GM23248 (cell line): ENCODE data around the gene UBL4A. TPM values are rescaled to one million over a fixed set of nuclear protein-coding genes. Genes with fewer than 3 reads are reported as not detected.
"Not testable (repeated sequence)": the region's sequence is repeated elsewhere in the genome, so short reads cannot be mapped to it uniquely, and the experiment has no call there.

Experiments
- DNase-seq: peaks from one replicate; pipeline ENCODE4 v3.0.0-alpha.2; 2015
- H2AFZ ChIP-seq: fragments of 200-600 bp; sonication (generic); 2 replicates; pipeline ENCODE4 v1.6.1; 2016; ENCODE audit warnings: antibody characterized with exemption
- H3F3A ChIP-seq: fragments of 200-600 bp; sonication (generic); 2 replicates; pipeline ENCODE4 v1.6.1; 2016; ENCODE audit warnings: mild to moderate bottlenecking, antibody characterized with exemption, mixed run types; ENCODE audit not compliant: insufficient read depth
- H3K27ac ChIP-seq: fragments of 200-600 bp; sonication (generic); 2 replicates; pipeline ENCODE4 v1.5.1; 2016; ENCODE audit warnings: mild to moderate bottlenecking
- H3K27me3 ChIP-seq: fragments of 200-600 bp; sonication (generic); replicated peaks from 2 replicates; pipeline ENCODE4 v1.6.1; 2016; ENCODE audit warnings: mild to moderate bottlenecking; ENCODE audit not compliant: insufficient read depth
- H3K36me3 ChIP-seq: fragments of 200-600 bp; sonication (generic); 2 replicates; pipeline ENCODE4 v1.6.1; 2016; ENCODE audit warnings: low read depth, mild to moderate bottlenecking
- H3K4me1 ChIP-seq: fragments of 200-600 bp; sonication (generic); 2 replicates; pipeline ENCODE4 v1.6.1; 2016; ENCODE audit warnings: mild to moderate bottlenecking; ENCODE audit not compliant: insufficient read depth
- H3K4me2 ChIP-seq: fragments of 200-600 bp; sonication (generic); one replicate; pipeline ENCODE4 v1.6.1; 2016; ENCODE audit warnings: mild to moderate bottlenecking; ENCODE audit not compliant: unreplicated experiment
- H3K4me3 ChIP-seq: fragments of 200-600 bp; sonication (generic); 2 replicates; pipeline ENCODE4 v1.5.1; 2016; ENCODE audit warnings: mild to moderate bottlenecking
- H3K79me2 ChIP-seq: fragments of 200-600 bp; sonication (generic); 2 replicates; pipeline ENCODE4 v1.6.1; 2016; ENCODE audit warnings: mild to moderate bottlenecking; ENCODE audit not compliant: insufficient read depth
- H3K9ac ChIP-seq: fragments of 200-600 bp; sonication (generic); 2 replicates; pipeline ENCODE4 v1.6.1; 2016; ENCODE audit warnings: mild to moderate bottlenecking
- H3K9me2 ChIP-seq: fragments of 200-600 bp; sonication (generic); 2 replicates; pipeline ENCODE4 v1.6.1; 2016; ENCODE audit warnings: mixed run types, mild to moderate bottlenecking, moderate library complexity; ENCODE audit not compliant: insufficient read depth
- H3K9me3 ChIP-seq: fragments of 200-600 bp; sonication (generic); one replicate; pipeline ENCODE4 v1.6.1; 2017; ENCODE audit warnings: low read depth
- H4K20me1 ChIP-seq: fragments of 200-600 bp; sonication (generic); 2 replicates; pipeline ENCODE4 v1.6.0; 2016; ENCODE audit not compliant: insufficient read depth
- EZH2 ChIP-seq: fragments of 200-600 bp; sonication (generic); IDR thresholded peaks from 2 replicates; pipeline ENCODE4 v1.6.1; 2018; ENCODE audit warnings: antibody characterized with exemption, mild to moderate bottlenecking; ENCODE audit not compliant: insufficient read depth, poor library complexity, severe bottlenecking
- EZH2phosphoT487 ChIP-seq: fragments of 200-600 bp; sonication (generic); IDR thresholded peaks from 2 replicates; pipeline ENCODE4 v1.6.1; 2018; ENCODE audit warnings: antibody characterized with exemption, moderate library complexity, mild to moderate bottlenecking, low read depth; ENCODE audit not compliant: insufficient read depth
- WGBS, 2 experiments: methylation state at CpG; one replicate each; pipeline ENCODE4 v1.1.6; 2015 to 2017; ENCODE audit warnings: low lambda C conversion rate in 2 of 2, low coverage in 1 of 2; ENCODE audit errors: missing lambda C conversion rate in 2 of 2; 5-methylcytosine and 5-hydroxymethylcytosine counted together
- in situ Hi-C: fragments of 300-500 bp; cut with MboI; formaldehyde crosslinking; loops from 2 replicates; pipeline ENCODE4 v1.15.0; 2020
- polyA plus RNA-seq: library from polyadenylated mRNA; unstranded; fragments of >200 nt; fragmentation: Nextera tagmentation; extraction: Ambion mirVana; gene quantifications from 2 replicates; pipeline ENCODE4 v1.2.1, GENCODE V29; 2016
- total RNA-seq: library from RNA; depleted of rRNA; stranded (reverse); fragments of >200 nt; shearing (Covaris generic); gene quantifications from 2 replicates; pipeline ENCODE4 v1.2.3, GENCODE V29; 2014

The UBL4A gene
- total and polyA plus RNA-seq, 2 experiments from 2014 or later: 42.4 to 53.0 TPM

DNA sequence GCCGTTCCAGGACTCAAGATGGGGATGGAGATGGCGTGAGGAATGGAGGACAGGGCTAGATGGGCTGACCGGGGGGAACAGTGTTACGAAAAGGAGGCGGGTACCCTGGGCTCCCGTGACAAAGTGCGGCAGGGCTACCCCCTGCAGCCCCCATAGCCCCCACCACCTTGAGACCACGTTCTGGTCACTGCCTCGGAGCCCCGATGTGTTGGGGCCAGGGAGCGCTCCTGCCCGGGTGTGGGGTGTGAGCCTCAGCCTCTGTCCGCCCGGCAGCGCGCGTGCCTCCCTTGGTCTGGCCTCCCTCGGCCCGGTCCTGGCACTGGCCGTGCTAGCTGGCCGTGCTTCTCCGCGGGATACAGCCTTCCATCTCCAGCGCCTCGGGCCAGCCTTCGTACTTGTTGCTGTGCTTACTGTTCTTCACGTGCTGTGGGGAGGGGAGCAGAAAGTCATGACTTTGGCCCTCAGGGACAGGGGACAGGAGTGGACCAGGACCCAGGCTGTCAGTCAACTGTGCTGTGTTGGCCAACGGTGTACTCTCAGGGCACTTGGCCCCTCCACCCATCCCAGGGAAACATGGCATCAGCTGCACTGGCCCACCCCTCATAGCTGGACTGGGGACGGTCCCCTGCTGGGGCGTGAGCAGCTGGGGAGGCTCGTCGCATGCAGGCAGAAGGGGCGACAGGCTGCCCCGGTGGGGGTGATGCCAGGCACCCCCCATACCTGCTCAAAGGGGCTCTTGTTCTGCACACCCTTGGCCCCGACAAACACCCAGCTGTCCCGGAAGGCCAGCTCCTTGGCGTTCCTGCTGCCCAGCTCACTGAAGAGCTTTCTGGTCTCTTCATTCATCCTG lies 20.3 kb upstream of the UBL4A start:
- Histone ChIP-seq H3K9ac (no peak overlapping the region), H3K9me3 (no peaks in the 10 kb centered on the region), H3K27ac (no peak overlapping the region), H4K20me1 (no peaks in the 10 kb centered on the region), H3K4me3 (no peak overlapping the region), H3K27me3 (no peaks in the 10 kb centered on the region), H2AFZ (no peak overlapping the region), H3K4me2 (no peak overlapping the region), H3F3A (no peaks in the 10 kb centered on the region), H3K4me1 (peaks cover 11% of the 10 kb centered on the region), H3K79me2 (no peaks in the 10 kb centered on the region), H3K9me2 (no peaks in the 10 kb centered on the region), H3K36me3 (no peaks in the 10 kb centered on the region)
- in situ Hi-C loops: no loop called here
- 84 to 89% methylated on average over 15 to 28 of the region's 37 CpGs for WGBS, 2 experiments
- TF ChIP-seq EZH2: no peak
- no peak for TF ChIP-seq EZH2phosphoT487
- no peak for DNase-seq

DNA sequence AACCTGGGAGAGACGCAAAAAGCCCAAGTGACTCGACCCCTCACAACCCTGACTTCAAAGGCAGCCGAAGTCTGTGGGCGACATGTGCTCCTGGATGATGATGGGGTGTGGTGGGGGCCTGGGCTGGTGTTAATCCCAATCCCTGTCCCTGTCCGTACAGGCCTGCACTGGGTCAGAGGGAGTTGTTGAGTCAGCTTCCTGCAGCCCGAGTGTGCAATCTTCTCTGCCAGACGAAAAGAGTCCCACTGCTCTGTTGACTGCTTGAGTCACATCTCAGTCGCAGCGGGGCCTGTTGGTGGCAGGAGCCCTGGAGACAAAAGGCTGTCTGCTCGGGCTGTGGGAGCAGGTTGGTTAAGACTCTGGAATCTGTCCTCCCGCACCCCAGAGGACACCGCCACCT lies 19.3 kb upstream of the UBL4A start:
- TF ChIP-seq EZH2: no peak
- TF ChIP-seq EZH2phosphoT487: no peak
- no peak overlapping the region for H2AFZ ChIP-seq
- no peaks in the 10 kb centered on the region for H4K20me1 ChIP-seq
- H3K36me3 ChIP-seq: no peaks in the 10 kb centered on the region
- 21 to 27% methylated on average over 9 to 11 of the region's 12 CpGs for WGBS, 2 experiments
- H3K4me2 ChIP-seq: no peak overlapping the region
- peak overlapping the region; percentile 70 for H3K27ac ChIP-seq
- H3K27me3 ChIP-seq: no peaks in the 10 kb centered on the region
- no peaks in the 10 kb centered on the region for H3K79me2 ChIP-seq
- peak overlapping the region; percentile 14; the same call in 1 of the 2 replicates for H3K9ac ChIP-seq
- no peaks in the 10 kb centered on the region for H3K9me3 ChIP-seq
- DNase-seq: peak; percentile 75
- H3K4me3 ChIP-seq: no peak overlapping the region
- in situ Hi-C loops: no loop called here
- H3K9me2 ChIP-seq: no peaks in the 10 kb centered on the region
- H3K4me1 ChIP-seq: peaks cover 11% of the 10 kb centered on the region
- no peaks in the 10 kb centered on the region for H3F3A ChIP-seq

DNA sequence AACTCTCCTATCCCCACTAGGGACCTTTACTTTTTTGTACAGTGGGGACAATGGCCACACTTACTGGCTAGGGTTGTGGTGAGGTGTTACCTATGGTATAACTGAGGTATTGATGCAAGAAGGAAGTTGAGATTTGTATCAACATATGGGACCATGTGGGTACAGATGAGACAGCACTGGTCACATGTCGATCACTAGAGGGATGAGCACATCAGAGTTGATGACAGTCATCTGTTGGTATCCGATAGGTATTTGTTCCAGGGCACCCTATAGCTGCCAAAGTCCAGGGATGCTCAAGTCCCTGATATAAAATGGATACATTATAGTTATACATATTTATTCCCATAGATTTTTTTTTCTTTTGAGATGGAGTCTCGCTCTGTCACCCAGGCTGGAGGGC lies 16.6 kb upstream of the UBL4A start:
- 33 to 36% methylated on average over 3 of the region's 3 CpGs for WGBS, 2 experiments
- Histone ChIP-seq H3K36me3 (no peaks in the 10 kb centered on the region), H3K27me3 (no peaks in the 10 kb centered on the region), H4K20me1 (no peaks in the 10 kb centered on the region), H3K79me2 (no peaks in the 10 kb centered on the region), H3K9me3 (no peaks in the 10 kb centered on the region), H3K4me1 (peaks cover 11% of the 10 kb centered on the region), H3K4me3 (no peak overlapping the region), H3K9ac (no peak overlapping the region), H3K9me2 (no peaks in the 10 kb centered on the region), H2AFZ (no peak overlapping the region), H3F3A (no peaks in the 10 kb centered on the region), H3K27ac (no peak overlapping the region), H3K4me2 (no peak overlapping the region)
- no peak for TF ChIP-seq EZH2phosphoT487
- no peak for TF ChIP-seq EZH2
- no peak for DNase-seq
- in situ Hi-C loops: no loop called here

DNA sequence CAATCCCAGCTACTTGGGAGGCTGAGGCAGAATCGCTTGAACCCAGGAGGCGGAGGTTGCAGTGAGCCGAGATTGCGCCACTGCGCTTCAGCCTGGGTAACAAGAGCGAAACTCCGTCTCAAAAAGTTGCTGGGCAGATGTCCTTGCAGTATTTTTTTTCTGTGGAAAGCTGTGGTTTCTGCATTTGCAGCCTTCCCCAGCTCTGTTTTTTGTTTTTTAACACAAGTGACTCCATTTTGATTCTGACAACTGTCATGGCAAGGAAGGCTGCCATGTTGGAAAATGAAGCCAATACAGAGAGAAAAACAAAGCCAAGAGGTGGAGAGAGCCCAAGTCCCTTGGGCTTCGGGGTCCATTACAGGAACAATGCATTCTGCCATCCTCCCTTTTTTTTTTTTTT lies 15.7 kb upstream of the UBL4A start:
- in situ Hi-C loops: no loop called here
- Histone ChIP-seq H3K27ac (no peak overlapping the region), H3K4me2 (no peak overlapping the region), H3K4me3 (no peak overlapping the region), H3K9me3 (no peaks in the 10 kb centered on the region), H3K36me3 (no peaks in the 10 kb centered on the region), H3F3A (no peaks in the 10 kb centered on the region), H2AFZ (no peak overlapping the region), H3K4me1 (peaks cover 11% of the 10 kb centered on the region), H3K9me2 (no peaks in the 10 kb centered on the region), H3K79me2 (no peaks in the 10 kb centered on the region), H3K9ac (no peak overlapping the region), H4K20me1 (no peaks in the 10 kb centered on the region), H3K27me3 (no peaks in the 10 kb centered on the region)
- no peak for DNase-seq
- TF ChIP-seq EZH2 (no peak), EZH2phosphoT487 (no peak)
- 82 to 85% methylated on average over 8 of the region's 8 CpGs for WGBS, 2 experiments

DNA sequence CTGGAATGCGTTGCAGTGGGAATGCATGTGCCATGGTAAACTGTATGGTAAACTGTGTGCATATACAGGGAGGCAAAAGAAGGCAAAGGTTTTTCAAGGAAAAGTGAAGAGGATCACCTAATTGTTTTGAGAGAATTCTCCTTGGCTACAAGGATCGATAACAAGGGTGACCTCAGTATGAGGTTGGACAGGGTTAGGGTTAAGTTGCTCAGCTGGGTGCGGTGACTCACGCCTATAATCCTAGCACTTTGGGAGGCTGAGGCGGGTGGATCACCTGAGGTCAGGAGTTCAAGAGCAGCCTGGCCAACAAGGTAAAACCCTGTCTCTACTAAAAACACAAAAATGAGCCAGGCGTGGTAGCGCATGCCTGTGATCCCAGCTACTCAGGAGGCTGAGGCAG lies 15.0 kb upstream of the UBL4A start:
- H3K4me1 ChIP-seq: peaks cover 11% of the 10 kb centered on the region
- in situ Hi-C loops, H3K27ac ChIP-seq, H3K27me3 ChIP-seq, H2AFZ ChIP-seq, H3K9me3 ChIP-seq, H4K20me1 ChIP-seq, H3F3A ChIP-seq, H3K9me2 ChIP-seq, H3K4me3 ChIP-seq, H3K9ac ChIP-seq, H3K4me2 ChIP-seq, H3K36me3 ChIP-seq, H3K79me2 ChIP-seq, DNase-seq: not testable (repeated sequence)
- WGBS, 2 experiments: 86 to 88% methylated on average over 4 to 7 of the region's 7 CpGs

DNA sequence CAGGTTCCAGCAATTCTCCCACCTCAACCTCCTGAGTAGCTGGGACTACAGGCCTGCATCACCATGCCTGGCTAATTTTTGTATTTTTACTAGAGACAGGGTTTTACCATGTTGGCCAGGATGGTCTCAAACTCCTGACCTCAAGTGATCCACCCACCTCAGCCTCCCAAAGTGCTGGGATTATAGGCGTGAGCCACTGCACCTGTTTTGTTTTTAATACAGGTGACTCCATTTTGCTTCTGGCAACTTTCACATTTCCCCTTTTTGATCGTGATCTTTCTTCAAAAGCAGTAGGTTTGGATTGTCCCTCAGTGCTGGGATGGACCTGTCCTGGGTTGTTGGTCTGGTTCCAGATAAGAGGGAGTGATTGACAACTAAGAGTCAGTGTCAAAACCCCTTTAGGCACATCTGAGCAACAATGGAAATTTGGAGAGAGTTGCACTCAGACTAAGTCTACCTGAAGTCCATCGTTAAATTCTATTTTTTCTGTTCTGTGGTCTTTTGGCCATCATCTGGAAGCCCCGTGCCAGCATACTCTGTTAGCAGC lies 10.2 kb upstream of the UBL4A start:
- H3K4me1 ChIP-seq, H3K4me2 ChIP-seq, H3K27ac ChIP-seq, H3K9me3 ChIP-seq, DNase-seq, H3K4me3 ChIP-seq, H3F3A ChIP-seq, H3K36me3 ChIP-seq, H2AFZ ChIP-seq, H3K9me2 ChIP-seq, H3K79me2 ChIP-seq, H3K27me3 ChIP-seq, H4K20me1 ChIP-seq, H3K9ac ChIP-seq, in situ Hi-C loops: not testable (repeated sequence)
- 88 to 91% methylated on average over 4 of the region's 4 CpGs for WGBS, 2 experiments
